Activated T-cell treated with anti-CD3 and anti-CD28 coated beads, Interleukin-2, amount 50 U/mL, for 72 hours (primary cell): Measurements from ENCODE around the gene CEACAM7. TPM values are rescaled to one million over a fixed set of nuclear protein-coding genes. Genes with fewer than 3 reads are reported as not detected.

Experiments used
- ATAC-seq, 2 donors: fragments of 150-1000 bp; cut with Tn5 transposase; replicated peaks in 1 of 2; 2 replicates each; pipeline ENCODE4 v1.10.0; 2021; ENCODE audit warnings: moderate library complexity in 2 of 2, mild to moderate bottlenecking in 1 of 2
- DNase-seq, 2 donors: peaks; one replicate each; pipeline ENCODE4 v3.0.0; 2021 to 2022; ENCODE audit warnings: mixed read lengths in 1 of 2
- H3K27ac Mint-ChIP-seq: one replicate; pipeline ENCODE4 v1.8.0; 2022; ENCODE audit warnings: mild to moderate bottlenecking, moderate library complexity, mixed read lengths
- H3K27me3 Mint-ChIP-seq: one replicate; pipeline ENCODE4 v1.8.0; 2022; ENCODE audit warnings: low read depth, mixed read lengths
- H3K36me3 Mint-ChIP-seq, 2 donors: one replicate each; pipeline ENCODE4 v1.8.0; 2022; ENCODE audit warnings: mixed read lengths in 2 of 2, mild to moderate bottlenecking in 1 of 2; ENCODE audit not compliant: insufficient read depth in 2 of 2
- H3K4me1 Mint-ChIP-seq: one replicate; pipeline ENCODE4 v1.8.0; 2022; ENCODE audit warnings: low read depth, mixed read lengths
- H3K4me3 Mint-ChIP-seq, 2 donors: one replicate each; pipeline ENCODE4 v1.8.0; 2022; ENCODE audit warnings: mild to moderate bottlenecking in 2 of 2, mixed read lengths in 2 of 2, moderate library complexity in 2 of 2
- H3K9me3 Mint-ChIP-seq, 2 donors: one replicate each; pipeline ENCODE4 v1.8.0; 2022; ENCODE audit warnings: mixed read lengths in 2 of 2
- total RNA-seq, 2 donors: library from RNA; stranded (reverse); gene quantifications; one replicate each; pipeline ENCODE4 v1.2.3, GENCODE V29; 2022

The CEACAM7 gene
- total RNA-seq, 2 donors from 2014 or later: not detected

DNA sequence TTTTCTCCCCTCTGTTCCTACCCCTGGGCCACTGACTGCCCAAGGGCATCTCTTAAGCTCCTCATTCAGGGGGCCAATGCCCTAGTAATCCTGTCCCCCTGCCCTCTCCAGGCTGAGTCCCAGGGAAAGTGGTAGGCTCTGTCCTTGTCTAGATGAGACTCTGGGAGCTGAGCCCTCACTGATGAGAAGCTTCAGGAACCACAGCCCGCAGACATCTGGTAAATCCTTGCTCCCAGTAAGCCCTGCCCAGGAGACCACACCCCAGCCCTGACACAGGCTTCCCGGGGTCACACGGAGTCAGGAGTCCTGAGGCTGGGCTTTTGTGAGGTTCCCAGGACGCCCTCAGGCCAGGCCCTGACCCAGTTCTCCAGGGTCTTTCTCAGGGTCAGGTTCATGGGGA is 63.1 kb downstream of the CEACAM7 start:
- Mint-ChIP-seq H3K36me3 (peaks cover 0 to 2% of the 10 kb centered on the region in 2 donors), H3K4me1 (no peaks in the 10 kb centered on the region), H3K9me3 (no peaks in the 10 kb centered on the region), H3K27me3 (peaks cover 16% of the 10 kb centered on the region), H3K4me3 (no peak overlapping the region), H3K27ac (no peak overlapping the region)
- DNase-seq (no peak), ATAC-seq (no peak)

DNA sequence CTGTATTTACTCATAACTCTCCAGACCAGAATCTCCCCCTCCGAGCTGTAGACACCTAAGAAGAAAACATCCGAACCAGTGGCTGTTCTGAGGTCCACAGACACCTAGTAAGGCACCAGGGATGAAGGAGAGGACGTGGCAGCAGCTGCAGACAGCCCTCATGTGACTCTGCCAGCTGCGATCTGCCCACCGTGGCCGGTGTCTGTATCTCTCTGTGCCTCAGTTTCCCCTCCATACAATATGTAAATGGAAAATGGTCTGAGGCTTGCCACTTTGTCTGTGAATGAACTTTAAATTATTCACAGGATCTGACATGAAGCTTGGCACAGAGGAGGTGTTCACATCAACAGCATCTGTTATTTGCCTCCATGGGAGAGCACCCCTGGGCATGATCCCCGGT is 63.6 kb downstream of the CEACAM7 start:
- ATAC-seq (no peak), DNase-seq (no peak)
- no peak overlapping the region for H3K27ac Mint-ChIP-seq
- no peaks in the 10 kb centered on the region for H3K36me3 Mint-ChIP-seq
- H3K27me3 Mint-ChIP-seq: peaks cover 14% of the 10 kb centered on the region
- no peaks in the 10 kb centered on the region for H3K9me3 Mint-ChIP-seq
- no peaks in the 10 kb centered on the region for H3K4me1 Mint-ChIP-seq
- no peak overlapping the region for H3K4me3 Mint-ChIP-seq

DNA sequence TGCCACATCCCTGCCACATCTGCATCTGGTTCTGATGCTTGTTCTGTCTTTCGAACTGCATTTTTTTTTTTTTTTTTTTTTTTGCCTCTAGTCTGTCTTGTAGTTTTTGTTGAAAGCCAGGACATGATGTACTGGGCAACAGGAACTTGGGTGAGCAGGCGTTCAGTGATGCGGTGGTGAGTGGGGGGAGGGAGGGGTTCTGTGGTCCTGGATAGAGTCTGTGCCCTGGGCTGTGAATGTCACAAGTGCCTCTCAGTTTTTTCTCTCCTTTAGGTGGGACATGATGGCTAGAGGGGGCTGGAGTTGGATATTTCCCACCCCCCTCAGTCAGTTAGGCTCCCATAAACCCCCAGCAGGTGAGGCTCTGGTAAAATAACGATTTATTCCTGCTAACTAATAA is 64.7 kb downstream of the CEACAM7 start:
- Mint-ChIP-seq H3K4me1 (no peaks in the 10 kb centered on the region), H3K9me3 (no peaks in the 10 kb centered on the region), H3K27me3 (peaks cover 14% of the 10 kb centered on the region), H3K27ac (no peak overlapping the region), H3K4me3 (no peak overlapping the region), H3K36me3 (no peaks in the 10 kb centered on the region)
- DNase-seq: no peak
- no peak for ATAC-seq

Other genes starting within 250 kb of the CEACAM7 start
- gene DMAC2, start 248.4 kb downstream of the CEACAM7 start, total RNA-seq: 10 to 100 TPM; 59.9 to 66.6 TPM
- not detected for gene ERICH4, start 245.1 kb downstream of the CEACAM7 start, total RNA-seq
- 10 to 100 TPM; 38.4 to 41.7 TPM for gene CEACAM21, start 112.1 kb downstream of the CEACAM7 start, total RNA-seq
- gene CEACAM4, start 61.2 kb downstream of the CEACAM7 start, total RNA-seq: not detected
- gene CEACAM5, start 20.4 kb upstream of the CEACAM7 start, total RNA-seq: not detected
- gene CEACAM6, start 67.3 kb upstream of the CEACAM7 start, total RNA-seq: not detected
- not detected for gene CEACAM3, start 108.3 kb upstream of the CEACAM7 start, total RNA-seq
- not detected for gene LYPD4, start 156.4 kb upstream of the CEACAM7 start, total RNA-seq
- not detected for gene DMRTC2, start 156.8 kb upstream of the CEACAM7 start, total RNA-seq
- 1,000 to 10,000 TPM; 4,101 to 4,133 TPM for gene RPS19, start 172.0 kb upstream of the CEACAM7 start, total RNA-seq
- gene CD79A, start 189.0 kb upstream of the CEACAM7 start, total RNA-seq: 10 to 100 TPM; 12.3 to 27.5 TPM
- 100 to 1,000 TPM; 371 to 446 TPM for gene ARHGEF1, start 194.9 kb upstream of the CEACAM7 start, total RNA-seq
- 1 to 10 TPM; 3.3 to 4.1 TPM for gene ERFL, start 240.2 kb upstream of the CEACAM7 start, total RNA-seq